Measurements from ENCODE around the gene LCNL1. TPM values are rescaled to one million over a fixed set of nuclear protein-coding genes. Genes with fewer than 3 reads are reported as not detected.

The LCNL1 gene
- total and polyA plus RNA-seq, 2 of the 13 experiments (the other 11 are each of a cell fraction or from before 2014, with no cell fraction given), result not detected

- TF ChIP-seq ZZZ3 (CRISPR knock-in tag; IDR thresholded peaks at IDR 0.05; ENCODE audit: borderline replicate concordance) (no peak), HNRNPH1 (optimal IDR thresholded peaks at IDR 0.05; ENCODE audit: low read depth, low read length) (no peak), ZNF414 (CRISPR knock-in tag; IDR thresholded peaks at IDR 0.05) (no peak), SPEN (CRISPR knock-in tag; IDR thresholded peaks at IDR 0.05; ENCODE audit: low read depth) (no peak), NR2F1 (CRISPR knock-in tag; IDR thresholded peaks at IDR 0.05) (peak; percentile 63 to 93; a peak in 3 of 4 replicates), MAFF (IDR thresholded peaks at IDR 0.05; ENCODE audit: low read depth, low read length) (no peak), HIC2 (CRISPR knock-in tag; IDR thresholded peaks at IDR 0.05; ENCODE audit: low read depth) (peak; percentile 31; the same call in 1 of the 2 replicates), ZNF784 (CRISPR knock-in tag; IDR thresholded peaks at IDR 0.05; ENCODE audit: borderline replicate concordance) (no peak), ZNF839 (CRISPR knock-in tag; IDR thresholded peaks at IDR 0.05; ENCODE audit: borderline replicate concordance) (no peak), ZNF605 (CRISPR knock-in tag; IDR thresholded peaks at IDR 0.05) (no peak), ZNF547 (CRISPR knock-in tag; IDR thresholded peaks at IDR 0.05) (no peak)
Measured at GRCh38 chr9:137023157-137023556, 40.4 kb downstream of the LCNL1 start (continued).
